22Rv1 (cell line): Measurements from ENCODE around the gene GARIN3.

Experiments
- CTCF ChIP-seq: fragments of 450-650 bp; IDR thresholded peaks from 2 replicates; pipeline ENCODE4 v1.5.1; 2017; ENCODE audit warnings: mild to moderate bottlenecking
- ZFX ChIP-seq: fragments of 450-650 bp; IDR thresholded peaks from 2 replicates; pipeline ENCODE4 v1.6.1; 2017; ENCODE audit warnings: antibody characterized with exemption, borderline replicate concordance

- TF ChIP-seq ZFX (no peak), CTCF (no peak)
Measured at GRCh38 chr5:157201857-157202256, 35.8 kb upstream of the GARIN3 start.
